SIG-M5 treated with dmso at 0.1 percent for 504 hours (cell line): ENCODE results near the gene NCOA5.
"Not testable (repeated sequence)": the region's sequence is repeated elsewhere in the genome, so short reads cannot be mapped to it uniquely, and the experiment has no call there.

Experiments
- DNase-seq: peaks from one replicate; lab custom pipeline; 2025; ENCODE audit not compliant: unreplicated experiment; lab: John Stamatoyannopoulos, UW

NCOA5 gene

DNA sequence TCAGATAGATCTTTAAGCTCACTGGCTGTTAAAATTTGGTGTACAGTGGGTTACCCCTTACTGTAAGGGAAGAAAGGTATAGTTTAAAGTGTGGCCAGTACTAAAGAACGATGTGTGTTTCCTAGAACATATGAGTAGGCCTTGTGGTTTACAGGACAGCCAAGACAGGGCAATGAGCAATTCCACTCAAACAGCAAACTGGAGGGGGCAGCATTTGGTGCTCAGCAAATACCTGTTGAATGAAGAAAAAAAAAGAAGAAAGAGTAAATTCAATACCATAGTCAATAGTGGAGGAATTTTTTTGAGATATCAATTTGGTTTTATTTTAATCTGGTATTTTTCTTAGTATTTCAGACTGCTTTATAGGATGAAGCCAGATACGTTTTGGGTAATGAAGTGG, 3.8 kb upstream of the NCOA5 start:
- DNase-seq: no peak

DNA sequence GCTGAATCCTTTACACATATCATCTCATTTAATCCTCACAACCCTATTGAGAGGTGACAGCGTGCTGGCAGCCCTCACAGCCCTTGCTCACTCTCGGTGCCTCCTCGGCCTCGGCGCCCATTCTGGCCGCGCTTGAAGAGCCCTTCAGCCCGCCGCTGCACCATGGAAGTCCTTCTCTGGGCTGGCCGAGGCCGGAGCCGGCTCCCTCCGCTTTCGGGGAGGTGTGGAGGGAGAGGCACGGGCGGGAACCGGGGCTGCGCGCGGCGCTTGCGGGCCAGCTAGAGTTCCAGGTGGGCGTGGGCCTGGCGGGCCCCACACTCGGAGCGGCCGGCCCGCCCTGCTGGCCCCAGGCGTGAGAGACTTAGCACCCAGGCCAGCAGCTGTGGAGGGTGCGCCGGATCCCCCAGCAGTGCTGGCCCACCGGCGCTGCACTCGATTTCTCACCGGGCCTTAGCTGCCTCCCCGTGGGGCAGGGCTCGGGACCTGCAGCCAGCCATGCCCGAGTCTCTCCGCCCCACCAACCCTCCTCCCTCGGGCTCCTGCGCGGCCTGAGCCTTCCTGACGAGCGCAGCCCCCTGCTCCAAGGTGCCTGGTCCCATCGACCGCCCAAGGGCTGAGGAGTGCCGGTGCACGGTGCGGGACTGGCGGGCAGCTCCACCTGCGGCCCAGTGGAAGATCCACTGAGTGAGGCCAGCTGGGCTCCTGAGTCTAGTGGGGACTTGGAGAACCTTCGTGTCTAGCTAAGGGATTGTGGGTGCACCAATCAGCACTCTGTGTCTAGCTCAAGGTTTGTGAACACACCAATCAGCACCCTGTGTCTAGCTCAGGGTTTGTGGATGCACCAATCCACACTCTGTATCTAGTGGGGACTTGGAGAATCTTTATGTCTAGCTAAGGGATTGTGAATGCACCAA, 2.1 kb upstream of the NCOA5 start:
- DNase-seq: not testable (repeated sequence)

DNA sequence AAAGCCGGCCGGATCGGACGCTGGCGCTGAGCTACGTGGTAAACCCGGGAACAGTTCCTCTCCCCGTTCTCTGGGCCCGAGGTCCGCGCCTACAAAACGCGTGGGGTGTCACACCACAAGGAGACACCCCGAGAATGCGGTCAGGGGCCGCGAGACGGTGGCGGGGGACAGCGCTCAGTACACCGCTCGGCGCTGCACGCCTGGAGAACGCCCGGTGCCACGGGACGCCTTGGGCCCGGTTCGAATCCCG, 670 bp downstream of the NCOA5 start:
- DNase-seq: no peak

DNA sequence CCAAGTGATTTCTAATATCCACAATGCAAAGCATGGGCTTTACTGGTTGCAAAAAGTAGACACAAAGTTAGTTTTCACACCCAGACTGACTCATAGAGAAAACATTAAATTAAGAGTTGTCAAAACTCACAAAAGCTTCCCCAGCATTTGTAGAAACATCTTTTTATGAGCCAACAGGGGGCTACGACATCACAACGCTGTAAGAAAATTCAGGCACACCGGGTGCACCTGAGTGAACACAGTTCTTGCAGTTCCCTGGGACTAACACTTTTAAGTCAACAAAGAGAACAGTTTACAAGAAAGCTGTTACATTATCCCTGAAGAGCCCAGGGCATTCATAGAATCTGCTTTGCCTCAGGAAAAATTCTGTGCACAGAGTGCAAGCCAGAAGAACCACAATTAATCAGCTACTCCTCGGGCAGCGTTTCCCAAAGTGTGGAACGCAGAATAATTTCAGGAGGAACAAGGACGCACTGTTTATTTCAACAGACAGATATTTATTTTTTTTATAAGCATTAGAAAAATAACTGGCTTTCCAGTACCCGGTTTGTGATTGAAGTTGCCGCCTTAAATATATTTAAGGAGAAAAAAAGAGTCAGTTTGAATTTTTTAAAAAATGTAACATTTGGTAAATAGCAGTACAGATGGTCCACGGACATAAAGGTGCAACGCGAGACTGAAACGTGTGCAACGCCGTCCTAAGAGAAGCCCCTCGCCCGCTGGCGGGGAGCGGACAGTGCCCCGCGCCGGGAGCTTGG, 1.2 kb downstream of the NCOA5 start:
- DNase-seq: no peak

DNA sequence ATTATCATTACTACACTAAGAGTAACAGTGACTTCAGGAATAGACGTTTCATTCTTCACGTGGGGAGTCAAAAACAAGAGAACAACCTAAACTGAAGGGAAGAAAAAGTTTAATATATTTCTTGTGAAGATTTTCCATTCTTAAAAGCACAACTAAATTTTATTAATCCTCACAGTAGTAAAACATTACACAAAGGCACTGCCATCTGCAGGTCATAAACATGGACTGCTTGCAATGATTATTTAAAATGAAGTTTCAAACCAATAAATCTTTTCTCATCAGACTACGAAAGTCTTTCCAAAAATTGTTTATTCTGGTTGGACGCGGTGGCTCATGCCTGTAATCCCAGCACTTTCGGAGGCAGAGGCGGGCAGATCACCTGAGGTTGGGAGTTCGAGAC, 2.6 kb downstream of the NCOA5 start:
- no peak for DNase-seq

DNA sequence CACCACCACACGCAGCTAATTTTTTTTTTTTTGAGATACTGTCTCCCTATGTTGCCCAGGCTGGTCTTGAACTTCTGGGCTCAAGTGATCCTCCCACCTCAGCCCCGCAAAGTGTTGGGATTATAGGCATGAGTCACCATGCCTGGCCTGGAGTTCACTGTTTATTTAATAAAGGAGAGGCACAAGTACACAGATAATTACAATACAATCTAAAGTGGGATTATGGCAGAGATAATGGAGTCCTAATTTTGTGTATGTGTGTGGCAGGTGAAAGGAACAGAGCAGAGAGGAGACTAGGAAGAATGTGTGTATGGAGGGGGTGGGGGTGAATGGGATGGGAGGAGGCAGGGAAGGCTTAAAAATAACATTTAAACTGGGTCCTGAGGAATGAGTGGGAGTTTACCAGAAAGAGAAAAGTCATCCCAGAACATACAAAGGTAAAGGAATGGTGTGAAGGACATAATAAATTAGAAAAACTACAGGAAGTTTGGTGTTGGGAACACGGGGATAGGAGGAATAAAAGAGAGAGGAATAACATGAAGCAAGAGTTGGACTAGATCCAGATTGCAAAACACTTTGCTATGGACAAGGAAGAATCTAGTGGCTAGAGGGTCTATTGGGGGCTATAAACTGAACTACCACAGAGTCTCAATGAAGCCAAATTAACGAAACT, 4.4 kb downstream of the NCOA5 start:
- DNase-seq: no peak

DNA sequence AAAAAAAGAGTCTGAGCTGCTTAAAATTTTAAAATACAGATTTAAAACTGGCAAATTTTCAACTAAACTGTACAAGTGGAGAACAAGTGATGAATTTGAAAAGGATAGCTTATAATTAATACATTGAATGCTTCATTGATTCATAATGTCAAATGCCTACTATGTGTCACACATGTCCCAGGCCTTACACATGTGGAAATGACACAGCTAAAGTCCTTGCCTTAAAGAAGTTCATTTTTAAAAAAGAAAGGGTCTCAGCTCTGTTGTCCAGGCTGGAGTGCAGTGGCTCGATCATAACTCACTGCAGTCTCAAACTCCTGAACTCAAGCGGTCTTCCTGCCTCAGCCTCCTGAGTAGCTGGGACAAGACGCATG, 5.0 kb downstream of the NCOA5 start:
- no peak for DNase-seq

DNA sequence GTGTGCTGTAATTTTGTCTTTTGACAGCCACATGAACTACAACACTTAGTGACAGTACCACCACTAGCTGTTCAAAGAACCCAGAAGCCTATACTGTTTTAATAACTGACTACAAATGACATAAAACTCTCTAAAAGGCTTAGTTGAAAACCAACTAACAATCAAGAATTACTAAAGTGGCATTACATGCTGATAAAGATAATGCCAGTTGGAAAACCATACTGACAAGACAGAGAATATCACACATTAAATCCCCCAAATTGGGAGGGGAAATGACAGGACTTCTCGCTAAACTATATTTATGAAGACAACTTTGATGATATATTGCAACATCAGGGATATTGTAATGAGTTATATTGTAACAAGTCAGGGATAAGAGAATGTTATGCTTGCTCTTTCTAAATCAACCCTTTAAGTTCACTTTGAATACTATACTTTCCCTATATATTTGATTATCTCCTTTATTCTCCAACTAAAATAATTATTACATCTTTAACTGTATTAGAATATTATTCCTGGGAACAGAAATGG, 6.2 kb downstream of the NCOA5 start:
- no peak for DNase-seq

DNA sequence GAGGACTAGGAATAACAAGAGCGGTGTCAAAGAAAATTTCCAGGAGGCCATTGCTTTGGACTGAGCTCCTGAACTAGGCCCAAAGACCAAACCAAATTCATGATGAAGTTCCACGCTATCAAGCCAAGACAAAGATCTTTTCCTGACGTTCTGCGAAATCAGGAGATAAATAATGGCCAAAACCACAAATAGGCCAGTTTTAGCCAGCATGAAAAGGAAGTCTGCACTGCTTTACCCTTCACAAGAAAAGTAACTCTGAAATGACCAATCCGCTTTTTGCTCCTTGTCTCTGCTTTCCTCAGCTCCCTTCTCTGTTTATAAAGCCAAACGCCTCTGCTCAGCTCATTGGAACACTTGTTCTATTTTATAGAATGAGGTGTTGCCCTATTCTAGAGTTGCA, 6.7 kb downstream of the NCOA5 start:
- DNase-seq: no peak

DNA sequence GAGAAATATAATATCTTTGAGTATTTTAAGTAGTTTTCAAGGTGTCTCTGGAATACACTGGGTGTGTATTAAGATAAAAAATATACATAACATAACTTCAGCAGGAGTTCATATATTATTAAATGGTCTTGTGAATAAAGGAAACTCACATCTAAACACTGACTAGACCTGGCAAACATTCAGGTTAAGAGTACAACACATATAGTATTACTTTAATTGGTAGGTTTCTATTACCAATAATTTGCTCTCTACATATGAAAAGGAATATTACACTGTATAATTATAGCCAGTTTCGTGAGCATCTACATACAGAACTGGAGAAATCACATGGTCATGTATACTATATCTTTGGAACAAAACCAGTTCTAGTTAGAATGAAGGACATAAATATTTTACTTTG, 8.7 kb downstream of the NCOA5 start:
- DNase-seq: no peak

DNA sequence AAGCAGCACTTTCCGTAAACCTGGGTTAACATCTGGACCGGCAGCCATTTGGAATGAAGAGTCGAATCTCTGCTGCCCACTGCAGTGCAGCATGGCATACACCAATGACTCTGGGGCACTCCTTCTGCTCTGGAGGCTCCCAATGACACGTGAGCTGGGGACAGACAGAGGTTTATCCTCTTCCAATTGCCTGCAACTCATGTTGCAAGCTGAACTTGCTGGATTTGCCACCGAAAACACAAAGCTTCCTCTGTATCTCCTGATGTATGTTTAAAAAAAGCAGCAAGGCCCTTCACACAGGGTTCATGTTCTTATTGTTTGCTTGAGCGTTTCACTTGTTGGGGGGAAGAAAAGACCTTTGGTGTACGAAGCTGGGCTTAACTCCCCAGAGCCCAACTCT, 10.8 kb downstream of the NCOA5 start:
- no peak for DNase-seq

DNA sequence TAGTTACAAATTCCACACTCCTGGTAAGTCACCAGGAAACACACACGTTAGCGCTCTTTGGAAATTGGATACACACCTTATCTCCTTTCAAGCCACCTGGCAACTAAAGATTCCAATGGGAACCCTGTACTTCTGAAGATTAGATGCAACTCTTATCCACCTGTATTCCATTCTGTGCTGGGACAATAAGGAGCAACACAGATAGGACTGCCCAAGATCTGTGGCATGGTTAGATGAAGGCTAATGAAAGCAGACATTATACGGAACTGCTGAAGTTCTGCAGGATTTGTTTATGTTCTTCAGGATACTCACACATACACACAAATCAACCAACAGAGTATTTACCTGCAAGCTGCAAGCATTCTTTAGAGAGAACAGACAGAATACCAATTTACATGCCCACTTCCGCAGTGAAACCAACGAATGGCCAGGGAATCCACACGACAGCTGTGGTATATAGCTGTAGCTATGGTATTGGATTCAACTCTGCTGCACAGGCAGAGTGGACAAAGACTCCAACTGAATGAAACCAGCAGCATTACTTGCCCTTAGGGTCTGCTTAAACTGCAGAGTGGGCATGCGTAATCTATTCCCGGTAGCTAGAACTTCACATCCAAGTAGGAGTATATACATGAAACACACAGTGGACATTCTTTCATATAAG, 12.0 kb downstream of the NCOA5 start:
- DNase-seq: no peak

DNA sequence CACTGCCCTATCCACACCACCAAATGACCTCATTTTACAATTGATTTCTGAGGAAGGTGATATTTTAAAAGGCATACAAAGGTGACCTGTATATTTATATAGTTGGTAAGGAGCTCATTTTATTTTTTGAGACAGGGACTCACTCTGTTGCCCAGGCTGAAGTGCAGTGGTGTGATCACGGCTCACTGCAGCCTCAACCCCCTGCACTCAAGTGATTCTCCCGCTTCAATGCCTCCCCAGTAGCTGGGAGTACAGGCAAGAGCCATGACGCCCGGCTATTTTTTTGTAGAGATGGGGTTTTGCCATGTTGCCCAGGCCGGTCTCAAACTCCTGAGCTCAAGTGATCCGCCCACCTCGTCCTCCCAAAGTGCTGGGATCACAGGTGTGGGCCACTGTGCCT, 13.0 kb downstream of the NCOA5 start:
- no peak for DNase-seq

DNA sequence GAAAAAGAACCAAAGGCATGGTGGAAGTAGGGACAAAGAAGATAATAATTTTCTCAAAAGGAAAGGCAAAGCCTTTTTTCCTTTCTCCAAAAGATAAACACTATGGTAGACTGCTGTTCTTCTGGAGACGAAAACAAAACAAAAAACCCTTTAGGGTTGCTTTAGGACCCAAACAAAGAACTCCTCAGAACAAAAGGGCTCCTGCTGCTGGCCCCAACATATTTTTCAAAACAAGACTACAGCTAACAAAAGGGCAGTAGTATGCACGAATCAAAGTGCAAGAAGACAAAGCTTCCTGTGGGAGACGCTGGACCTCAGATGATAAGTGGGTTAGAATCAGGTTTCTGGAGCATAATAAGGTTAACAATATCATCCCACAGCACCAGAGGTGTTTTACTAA, 15.8 kb downstream of the NCOA5 start:
- no peak for DNase-seq

DNA sequence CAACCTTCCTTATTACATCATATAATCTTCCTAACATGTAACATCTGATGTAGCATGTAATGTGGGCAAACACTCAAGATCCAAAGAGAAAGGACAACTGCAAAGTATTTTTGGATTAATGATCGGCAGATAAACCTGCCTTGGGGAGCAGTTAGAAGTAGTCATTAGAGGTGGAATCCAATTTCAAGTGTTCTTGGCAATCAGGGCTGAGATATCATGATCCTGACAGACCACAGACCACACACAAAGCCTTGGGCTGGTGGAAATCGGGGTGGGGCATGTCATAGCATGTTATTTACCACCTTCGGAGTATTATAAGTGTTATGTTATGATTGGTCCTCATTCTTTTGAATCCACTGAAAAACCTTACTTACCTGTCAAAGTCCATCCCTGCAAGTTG, 16.3 kb downstream of the NCOA5 start:
- no peak for DNase-seq

DNA sequence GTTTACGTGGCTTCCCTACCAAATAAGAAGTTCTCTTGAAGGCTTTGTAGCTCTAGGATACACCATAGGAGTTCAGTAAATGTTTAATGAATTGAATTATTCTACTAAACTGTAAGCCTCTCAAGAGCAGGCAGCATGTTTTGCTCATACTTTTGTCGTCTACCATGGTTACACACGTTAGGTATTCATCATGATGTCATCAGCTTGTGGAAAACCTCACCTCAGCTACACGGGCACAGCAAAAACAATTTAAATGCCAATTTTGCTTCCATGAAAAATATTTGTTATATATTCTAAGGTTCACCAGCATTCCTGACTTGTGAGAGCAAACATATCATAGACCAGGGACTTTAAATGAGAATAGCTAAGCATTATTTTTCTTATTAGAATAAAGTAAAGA, 16.7 kb downstream of the NCOA5 start:
- no peak for DNase-seq

DNA sequence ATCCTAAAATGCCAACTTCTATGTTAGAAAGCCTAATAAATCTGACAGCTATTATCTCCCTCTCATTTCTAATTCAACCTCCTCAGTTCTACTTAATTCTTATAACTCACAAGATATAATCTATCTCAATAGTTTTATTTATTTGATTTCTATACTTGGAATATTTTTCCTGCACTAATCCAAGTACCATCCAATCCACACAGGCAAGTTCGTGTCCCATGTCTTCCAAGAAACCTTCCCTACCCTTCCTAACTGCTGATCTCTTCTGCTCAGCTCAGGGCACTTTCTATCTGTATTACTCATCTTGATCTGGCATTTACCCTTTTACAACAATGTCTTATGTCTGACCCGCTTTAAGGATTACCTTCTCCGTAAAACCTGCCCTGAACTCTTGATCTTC, 18.2 kb downstream of the NCOA5 start:
- DNase-seq: no peak

DNA sequence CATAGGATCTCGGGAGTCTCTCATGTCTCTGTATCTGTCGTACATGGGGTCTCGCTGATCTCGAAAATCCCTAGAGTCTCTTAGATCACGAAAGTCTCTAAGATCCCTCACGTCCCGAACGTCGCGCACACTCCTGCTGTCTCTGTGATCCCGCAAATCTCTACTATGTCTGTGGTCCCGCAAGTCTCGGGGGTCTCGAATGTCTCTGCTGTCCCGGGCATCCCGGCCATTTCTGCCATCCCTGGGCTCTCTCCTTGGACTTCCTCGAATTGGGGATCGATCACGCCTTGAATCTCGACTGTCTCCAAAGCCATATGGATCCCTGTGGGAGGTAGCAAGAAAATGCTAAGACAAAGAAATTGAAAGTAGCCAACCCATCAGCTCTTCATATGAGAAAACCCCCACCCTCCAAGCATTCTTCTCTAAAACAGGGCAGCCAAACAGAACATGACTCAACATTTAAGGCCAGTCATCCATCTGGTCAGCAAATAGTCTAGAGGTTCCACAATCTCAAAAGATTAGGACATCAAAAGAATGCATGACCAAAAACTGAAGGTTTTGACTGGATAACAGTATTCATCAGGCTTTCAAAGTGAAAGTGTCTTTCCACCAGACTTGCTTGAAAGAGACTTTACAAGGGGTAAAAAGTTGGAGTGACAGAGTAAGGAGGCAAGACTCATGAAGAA, 19.4 kb downstream of the NCOA5 start:
- no peak for DNase-seq

DNA sequence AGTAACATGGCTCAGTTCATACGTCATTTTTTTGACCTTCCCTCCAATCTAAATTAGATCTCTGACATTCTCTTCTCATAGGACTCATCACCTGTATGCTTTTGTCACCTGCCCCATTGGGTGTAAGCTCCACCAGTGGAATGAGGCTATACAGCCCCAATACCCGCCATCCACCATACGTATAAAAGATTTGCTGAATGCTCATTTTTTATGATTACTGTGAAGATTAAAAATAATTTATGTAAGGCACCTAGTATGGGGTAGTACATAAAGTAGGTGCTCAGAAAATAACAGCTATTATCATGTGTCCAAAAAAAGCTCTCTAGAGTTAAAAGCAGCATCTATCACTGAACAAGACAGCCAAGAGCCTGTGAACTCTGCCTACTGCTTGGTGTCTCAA, 24.1 kb downstream of the NCOA5 start:
- no peak for DNase-seq

DNA sequence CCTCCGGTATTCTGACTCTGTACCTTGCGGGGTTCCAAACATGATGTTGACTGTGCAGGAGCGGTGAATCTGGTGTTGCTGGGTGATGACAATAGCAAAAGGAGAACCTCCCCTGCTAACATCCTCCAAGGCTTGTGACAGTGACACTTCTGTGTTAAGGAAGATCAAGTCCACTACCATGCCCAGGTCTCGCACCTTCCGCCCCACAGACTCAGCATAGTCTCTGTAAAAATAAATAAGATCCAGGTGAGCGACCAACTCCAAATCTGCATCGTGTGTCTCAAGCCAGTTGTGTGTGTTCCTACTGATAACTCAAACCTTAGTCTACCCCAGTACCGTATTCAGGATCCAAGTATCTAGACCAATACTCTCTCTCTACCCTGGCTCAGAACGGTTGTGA, 24.8 kb downstream of the NCOA5 start:
- DNase-seq: no peak

DNA sequence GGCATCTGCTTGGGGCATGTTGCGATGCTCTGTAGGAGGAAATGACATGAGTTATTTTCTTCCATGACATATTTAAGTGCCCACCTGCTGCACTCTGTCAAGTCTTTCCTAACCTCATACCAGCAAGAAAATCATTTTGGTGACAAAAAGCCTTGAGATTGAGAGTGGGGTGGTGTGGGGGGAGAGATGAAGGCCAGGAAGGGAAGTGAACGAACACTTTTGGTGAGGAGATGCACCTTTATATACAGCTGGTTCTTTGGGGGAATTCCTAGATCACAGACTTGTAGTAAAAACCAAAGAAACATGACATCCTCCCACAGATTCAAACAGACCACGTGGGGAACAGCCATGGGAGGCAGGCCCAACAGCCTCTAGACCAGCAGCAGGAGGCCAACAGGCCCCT, 26.1 kb downstream of the NCOA5 start:
- no peak for DNase-seq
